ENCODE results near the gene PCNT.

The PCNT gene

DNA sequence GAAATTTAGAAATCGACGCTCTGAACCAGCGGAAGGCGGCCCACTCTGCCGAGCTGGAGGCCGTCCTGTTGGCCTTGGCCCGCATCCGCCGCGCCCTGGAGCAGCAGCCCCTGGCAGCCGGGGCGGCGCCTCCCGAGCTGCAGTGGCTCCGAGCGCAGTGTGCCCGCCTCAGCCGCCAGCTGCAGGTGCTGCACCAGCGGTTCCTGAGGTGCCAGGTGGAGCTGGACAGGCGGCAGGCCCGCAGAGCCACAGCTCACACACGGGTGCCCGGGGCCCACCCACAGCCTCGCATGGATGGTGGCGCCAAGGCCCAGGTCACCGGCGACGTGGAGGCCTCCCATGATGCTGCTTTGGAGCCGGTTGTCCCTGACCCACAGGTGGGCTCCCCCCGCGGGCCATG, 87.7 kb downstream of the PCNT start:
- no peak for DNase-seq

DNA sequence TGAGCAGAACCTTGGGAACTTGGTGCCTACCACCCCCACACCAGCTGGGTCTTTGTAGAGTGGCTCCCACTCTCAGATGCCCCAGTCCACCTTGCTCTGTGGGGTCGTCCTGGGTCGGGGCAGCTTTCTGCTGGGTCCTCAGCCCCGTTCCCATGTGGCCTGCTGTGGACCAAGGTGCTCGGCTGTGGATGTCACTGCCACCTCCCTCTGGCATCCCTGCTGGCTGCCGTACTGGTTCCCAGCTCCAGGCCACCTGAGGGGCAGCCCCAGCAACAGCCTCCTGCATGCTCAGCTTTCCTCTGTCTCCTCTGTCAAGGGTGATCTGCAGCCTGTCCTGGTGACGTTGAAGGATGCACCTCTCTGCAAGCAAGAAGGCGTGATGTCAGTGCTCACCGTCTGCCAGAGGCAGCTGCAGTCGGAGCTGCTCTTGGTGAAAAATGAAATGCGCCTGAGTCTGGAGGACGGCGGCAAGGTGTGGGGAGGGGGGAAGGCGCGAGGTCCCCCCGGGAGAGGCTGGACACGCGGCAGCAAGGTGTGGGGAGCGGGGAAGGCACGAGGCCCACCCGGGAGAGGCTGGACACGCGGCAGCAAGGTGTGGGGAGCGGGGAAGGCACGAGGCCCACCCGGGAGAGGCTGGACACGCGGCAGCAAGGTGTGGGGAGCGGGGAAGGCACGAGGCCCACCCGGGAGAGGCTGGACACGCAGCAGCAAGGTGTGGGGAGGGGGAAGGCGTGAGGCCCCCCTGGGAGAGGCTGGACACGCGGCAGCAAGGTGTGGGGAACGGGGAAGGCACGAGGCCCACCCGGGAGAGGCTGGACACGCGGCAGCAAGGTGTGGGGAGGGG, 88.8 kb downstream of the PCNT start:
- DNase-seq = no peak

DNA sequence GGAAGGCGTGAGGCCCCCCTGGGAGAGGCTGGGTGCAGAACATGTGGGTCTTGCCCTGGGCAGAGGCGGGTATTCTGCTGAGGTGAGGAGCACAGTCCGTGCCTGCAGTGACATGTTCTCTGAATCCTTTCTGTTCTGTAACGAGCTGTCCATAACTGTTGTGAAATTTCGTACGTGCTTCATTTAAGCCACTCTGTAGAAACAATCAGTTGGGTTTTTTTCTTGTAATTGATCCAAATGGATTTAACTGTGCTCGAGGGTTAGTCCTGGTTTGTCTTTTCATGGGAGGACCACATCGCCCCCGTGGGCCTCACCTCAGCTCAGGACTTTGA, 89.4 kb downstream of the PCNT start:
- no peak for DNase-seq

GRCh38 chr21:46414965-46415275, 91.0 kb downstream of the PCNT start:
- DNase-seq = no peak

GRCh38 chr21:46416551-46416950, 92.6 kb downstream of the PCNT start:
- DNase-seq = no peak

DNA sequence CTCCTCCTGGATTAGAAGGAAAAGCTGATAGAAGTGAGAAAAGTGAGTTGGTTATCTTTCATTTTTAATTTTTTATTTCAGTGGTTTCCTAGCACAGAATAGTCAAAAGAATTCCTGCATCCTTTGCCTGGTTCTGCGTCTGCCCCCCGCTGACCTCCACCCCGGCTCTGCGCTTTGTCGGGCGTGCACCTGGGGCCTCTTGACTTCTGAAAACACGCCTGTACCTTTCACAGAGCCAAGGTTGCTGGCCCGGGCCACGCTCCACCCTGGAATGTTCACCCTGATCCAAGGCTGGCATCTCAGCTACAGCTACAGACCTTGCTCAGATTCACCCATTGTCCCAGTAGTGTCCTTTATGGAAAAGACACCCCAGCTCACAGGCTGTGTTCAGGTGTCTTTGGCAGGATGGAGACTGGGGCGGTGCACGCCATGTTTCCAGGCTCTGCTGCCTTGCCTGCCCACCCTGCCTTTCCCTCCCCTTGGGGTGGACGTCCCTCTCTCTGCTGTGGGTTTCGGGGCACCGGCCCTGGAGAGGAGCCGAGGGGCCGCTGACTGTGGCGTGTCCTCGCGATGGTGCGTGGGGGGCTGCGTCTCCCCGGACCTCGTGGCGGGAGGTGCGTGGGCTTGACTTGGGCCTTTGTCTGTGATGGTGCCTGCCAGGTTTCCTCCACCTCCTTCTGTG, 94.5 kb downstream of the PCNT start:
- no peak for DNase-seq

DNA sequence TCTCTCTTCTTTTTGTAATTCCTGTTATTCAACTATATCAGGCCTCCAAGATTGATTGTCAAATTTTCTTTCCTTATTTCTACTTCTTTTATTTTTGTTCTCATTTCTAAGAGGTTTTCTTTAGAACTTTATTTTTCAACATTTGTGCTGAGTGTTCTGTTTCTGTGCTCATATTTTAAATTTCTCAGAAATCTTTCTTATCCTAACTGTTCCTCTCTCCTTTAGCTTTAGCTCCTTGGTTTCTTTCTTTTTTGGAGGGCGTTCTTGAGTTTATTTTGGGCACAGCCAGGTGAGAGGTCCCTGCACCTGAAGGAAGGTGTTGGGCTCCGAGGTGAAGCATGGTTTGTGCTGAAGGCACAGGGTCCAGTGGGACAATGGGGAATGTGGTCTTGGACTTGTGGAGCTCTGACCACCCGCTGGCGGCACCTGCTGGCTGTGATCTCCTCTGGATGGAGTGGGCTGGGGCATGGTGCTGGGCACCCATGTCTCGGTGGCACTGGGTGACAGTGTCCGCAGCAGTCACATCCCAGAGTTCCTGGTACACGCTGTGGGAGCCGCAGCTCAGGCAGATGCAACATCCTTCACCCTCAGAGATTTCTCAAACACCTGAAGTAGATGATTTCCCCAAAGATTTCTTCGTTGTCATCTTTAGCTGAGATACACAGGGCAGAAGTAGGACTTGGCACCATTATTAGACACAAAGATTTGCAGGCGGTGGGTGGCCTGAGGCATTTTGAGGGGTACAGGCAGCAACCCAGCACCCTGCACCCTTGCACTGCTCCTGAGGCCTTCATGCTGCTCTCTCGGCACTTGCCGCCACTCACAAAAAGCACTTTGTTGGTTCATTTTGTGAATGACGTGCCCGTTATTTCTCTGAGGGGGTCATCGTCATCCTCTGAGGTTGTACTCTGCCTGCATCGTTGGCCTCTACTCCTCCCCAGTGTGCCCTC, 96.6 kb downstream of the PCNT start:
- DNase-seq = no peak

GRCh38 chr21:46421191-46421750, 97.3 kb downstream of the PCNT start:
- no peak for DNase-seq

DNA sequence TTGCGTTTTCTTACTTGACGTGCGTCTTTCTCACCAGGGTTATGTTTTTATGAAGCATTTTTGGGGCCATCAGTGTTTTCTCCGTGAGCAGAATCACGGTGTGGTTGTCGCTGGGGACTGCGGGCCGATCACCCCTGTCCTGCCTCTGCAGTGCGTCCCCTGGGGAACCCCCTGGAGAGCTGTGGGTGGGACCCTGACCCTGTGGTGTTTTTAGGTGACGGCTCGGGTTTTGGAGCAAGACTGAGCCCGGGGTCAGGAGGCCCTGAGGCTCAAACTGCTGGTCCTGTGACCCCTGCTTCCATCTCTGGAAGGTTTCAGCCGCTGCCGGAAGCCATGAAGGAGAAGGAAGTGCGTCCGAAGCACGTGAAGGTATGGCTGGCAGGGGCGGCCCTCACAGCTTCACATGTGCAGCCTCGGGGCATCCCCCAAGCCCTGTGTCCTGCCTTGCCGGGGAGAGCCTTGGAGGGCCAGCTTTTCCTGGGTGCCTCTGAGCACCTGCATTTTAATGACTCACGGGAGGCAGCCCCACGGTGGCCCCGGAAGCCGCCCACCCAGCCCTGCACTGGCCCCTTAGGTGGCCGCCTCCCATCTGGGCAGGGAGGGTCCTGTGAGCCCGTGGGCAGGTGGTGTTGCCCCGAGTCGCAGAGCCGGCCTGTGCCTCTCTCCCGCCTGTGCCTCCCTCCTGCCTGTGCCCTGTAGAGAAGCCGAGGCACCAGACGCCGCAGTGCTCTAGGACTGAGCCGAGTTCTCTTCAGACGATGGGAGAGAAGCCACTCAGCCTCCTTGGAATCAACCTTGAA, 98.0 kb downstream of the PCNT start:
- DNase-seq = no peak

DNA sequence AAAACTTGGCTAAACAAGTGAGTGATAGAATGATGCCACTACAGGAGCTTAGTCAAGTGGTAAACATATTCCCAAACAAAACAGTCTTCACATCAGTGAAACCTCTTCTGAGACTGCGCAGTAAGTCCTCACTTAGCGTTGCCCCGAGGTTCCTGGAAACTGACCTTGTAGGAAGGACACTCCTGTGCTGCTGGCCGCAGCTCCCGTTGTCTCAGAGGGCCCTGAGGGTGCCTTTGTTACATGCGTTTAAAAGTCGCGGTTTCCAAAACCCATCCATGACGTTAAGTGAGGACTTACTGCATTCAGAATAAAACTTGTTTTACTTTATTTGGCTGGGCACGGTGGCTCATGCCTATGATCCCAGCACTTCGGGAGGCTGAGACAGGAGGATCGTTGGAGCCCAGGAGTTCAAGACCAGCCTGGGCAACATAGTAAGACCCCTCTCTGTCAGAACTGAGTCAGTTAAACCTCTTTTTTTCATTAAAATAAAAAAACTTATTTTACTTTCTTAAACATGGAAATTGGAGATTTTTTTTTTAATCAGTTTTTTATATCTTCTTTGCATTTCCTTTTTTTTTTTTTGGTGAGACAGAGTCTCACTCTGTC, 98.8 kb downstream of the PCNT start:
- DNase-seq = no peak

DNA sequence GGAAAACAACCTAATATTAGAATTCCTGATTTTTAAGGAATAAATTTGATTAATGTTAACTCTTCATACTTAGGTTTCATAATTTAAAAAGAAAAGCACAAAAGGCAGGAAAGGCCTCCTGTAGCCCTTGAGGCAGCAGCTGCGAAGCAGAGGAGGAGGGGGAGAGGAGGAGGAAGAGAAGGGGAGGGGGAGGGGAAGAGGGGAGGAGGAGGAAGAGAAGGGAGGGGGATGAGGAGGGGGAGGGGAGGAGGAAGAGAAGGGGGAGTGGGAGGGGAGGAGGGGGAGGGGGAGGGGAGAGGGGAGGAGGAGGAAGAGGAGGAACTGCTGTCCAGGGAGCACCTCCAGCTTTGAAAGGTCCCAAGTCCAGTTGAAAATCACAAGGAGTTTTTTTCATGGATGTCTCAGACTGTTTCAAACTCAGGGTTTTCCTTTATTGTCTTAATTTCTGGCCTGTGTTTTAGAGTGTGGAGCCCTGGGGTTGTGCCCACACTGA, 99.6 kb downstream of the PCNT start:
- no peak for DNase-seq

GRCh38 chr21:46424039-46424591, 100.2 kb downstream of the PCNT start:
- DNase-seq = no peak

DNA sequence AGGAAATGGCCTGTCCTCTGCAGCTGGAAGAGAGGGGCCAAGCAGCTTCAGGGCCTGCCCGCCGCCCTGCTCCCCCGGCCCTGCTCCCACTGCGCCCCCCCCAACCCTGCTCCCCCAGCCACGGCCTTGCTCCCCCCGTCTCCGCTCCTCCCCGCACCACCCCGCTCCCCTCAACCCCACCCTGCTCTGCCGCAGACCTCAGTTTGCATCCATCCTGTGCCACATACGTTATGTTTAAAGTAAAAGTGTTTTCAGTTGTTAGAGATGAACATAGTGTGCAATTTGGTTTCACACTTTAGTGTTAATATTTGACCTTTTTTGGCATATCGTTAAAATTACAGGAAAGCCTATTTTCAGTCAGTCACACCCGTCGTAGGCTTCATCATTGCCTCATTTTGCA, 100.7 kb downstream of the PCNT start:
- DNase-seq = no peak

DNA sequence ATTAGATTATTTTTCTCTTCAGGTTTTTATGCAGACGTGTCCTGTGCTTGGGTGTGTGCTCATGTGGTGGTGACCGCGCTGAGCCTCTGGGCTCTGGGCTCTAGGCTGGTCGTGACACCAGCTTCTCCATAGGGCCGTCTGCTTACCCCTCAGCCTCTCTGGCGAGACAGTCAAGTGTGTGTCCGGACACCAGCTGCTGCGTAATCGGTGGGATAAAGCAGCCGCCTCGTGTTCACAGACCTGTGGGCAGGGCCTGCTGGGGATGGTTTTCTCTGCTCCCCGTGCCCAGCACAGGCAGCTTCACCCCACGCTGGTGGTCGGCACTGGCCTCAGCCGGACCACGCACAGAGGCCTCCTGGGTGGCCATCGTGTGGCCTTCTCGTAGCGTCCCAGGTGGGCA, 101.1 kb downstream of the PCNT start:
- no peak for DNase-seq

- no peak for DNase-seq
Observed at GRCh38 chr21:46425571-46425970, 101.6 kb downstream of the PCNT start.

DNA sequence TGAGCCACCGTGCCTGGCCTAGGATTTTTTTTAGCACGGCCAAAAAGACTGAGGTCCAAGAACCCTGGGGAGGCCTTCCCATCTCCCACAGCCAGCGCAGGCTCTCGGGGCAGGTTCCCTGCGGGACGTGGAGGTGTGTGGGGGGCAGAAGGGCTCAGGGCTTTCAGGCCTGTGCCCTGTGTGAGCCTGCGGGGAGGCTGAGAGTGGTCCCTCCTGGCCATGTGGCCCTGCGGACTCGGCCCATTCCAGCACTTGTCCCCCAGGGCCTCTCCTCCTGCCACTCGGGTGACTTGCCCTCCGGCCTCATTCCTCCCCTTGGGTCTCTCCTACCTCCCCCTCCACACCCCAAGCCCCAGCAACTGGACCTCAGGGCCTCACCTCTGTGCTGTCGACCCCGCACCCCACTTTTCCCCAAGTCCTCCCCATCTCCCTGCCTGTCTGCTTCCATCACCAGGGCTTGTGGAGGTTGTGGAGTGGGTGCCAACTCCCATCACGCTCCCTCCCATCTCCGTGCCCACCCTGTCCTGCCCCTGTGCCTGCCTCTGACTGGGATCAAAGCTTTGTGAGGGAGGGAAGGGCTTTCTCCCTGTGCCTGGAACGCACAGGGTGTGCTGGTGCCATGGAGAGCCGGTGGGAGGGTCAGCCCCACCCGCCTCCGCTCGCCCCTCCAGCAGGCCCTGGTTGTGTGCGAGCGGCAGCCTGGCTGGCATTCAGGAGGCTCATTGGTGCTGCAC, 102.5 kb downstream of the PCNT start:
- DNase-seq = no peak

GRCh38 chr21:46427516-46427915, 103.6 kb downstream of the PCNT start:
- no peak for DNase-seq

DNA sequence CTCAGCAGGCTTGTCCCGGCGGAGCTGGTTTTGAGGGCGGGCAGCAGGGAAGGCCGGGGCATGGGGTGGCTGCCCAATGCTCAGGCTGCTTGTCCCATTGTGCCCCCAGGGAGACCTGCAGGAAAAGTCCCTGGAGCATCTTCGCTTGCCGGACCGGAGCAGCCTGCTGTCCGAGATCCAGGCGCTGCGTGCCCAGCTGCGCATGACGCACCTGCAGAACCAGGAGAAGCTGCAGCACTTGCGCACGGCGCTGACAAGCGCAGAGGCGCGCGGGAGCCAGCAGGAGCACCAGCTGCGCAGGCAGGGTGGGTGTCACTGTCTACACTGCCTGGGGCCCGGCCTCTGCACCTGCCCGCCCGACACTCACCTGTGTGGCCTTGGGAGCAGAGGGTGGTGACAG, 104.3 kb downstream of the PCNT start:
- no peak for DNase-seq

DNA sequence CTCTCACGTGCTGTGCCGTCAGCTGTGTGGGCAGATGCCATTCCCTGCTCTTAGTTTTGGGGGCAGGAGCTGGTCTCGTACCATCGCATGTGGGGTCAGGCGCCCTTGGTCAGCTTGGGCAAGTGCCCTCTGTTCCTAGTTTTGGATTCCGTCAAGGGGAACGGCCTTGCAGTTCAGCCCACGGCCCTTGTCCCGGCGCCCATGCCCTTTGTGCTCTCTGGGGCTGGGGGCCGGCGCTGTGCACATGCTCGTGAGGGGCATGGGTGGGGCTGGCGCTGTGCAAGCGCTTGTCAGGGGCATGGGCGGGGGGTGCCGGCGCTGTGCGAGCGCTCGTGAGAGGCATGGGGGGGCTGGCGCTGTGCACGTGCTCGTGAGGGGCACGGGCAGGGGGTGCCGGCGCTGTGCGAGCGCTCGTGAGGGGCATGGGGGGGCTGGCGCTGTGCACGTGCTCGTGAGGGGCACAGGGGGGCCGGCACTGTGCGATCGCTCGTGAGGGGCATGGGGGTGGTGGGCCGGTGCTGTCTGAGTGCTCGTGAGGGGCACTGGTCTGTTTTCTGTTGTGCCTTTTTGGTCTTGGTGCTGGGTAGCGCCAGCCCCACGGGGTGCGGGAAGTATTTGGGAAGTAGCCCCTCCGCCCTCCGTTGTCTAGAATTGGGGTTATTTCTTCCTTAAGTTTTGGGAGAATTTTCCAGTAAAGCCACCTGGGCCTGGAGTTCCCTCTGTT, 105.2 kb downstream of the PCNT start:
- no peak for DNase-seq

Data from SIG-M5 (cell line).